Thoracic aorta (tissue), 2 donors: ENCODE data around the gene CCNI. TPM values are rescaled to one million over a fixed set of nuclear protein-coding genes. Genes with fewer than 3 reads are reported as not detected.

Source experiments
- ATAC-seq: fragments of 150-250 bp; one replicate; pipeline ENCODE4 v1.8.0; 2017; ENCODE audit warnings: low read depth; ENCODE audit not compliant: insufficient number of reproducible peaks, low FRiP score
- DNase-seq: peaks from one replicate; pipeline ENCODE4 v3.0.0-alpha.2; 2020; ENCODE audit warnings: low spot score
- H3K27ac ChIP-seq, 2 donors: fragments of 200-600 bp; sonication (generic); 1 replicate in 1 of 2; 2 replicates in 1 of 2; pipeline ENCODE4 v1.5.1; 2016; ENCODE audit warnings: mild to moderate bottlenecking in 2 of 2, moderate library complexity in 2 of 2
- H3K27me3 ChIP-seq: fragments of 200-600 bp; sonication (generic); replicated peaks from 2 replicates; pipeline ENCODE4 v1.6.0; 2016; ENCODE audit warnings: mild to moderate bottlenecking; ENCODE audit not compliant: insufficient read depth
- H3K36me3 ChIP-seq: fragments of 200-600 bp; sonication (generic); one replicate; pipeline ENCODE4 v1.5.1; 2016
- H3K4me1 ChIP-seq, 2 donors: fragments of 200-600 bp; sonication (generic); 1 replicate in 1 of 2; 2 replicates in 1 of 2; pipeline versions ENCODE4 v1.5.1 to v1.6.0; 2016; ENCODE audit warnings: low read depth in 2 of 2, mild to moderate bottlenecking in 1 of 2; ENCODE audit not compliant: control insufficient read depth in 1 of 2
- H3K4me3 ChIP-seq: fragments of 200-600 bp; sonication (generic); 2 replicates; pipeline ENCODE4 v1.5.1; 2016; ENCODE audit warnings: mild to moderate bottlenecking
- H3K9me3 ChIP-seq: fragments of 200-600 bp; sonication (generic); 2 replicates; pipeline ENCODE4 v1.5.1; 2016
- CTCF ChIP-seq: fragments of 200-600 bp; sonication (generic); IDR thresholded peaks from one replicate; pipeline ENCODE4 v1.5.1; 2019; ENCODE audit warnings: antibody characterized with exemption
- total RNA-seq, 2 donors: library from RNA; depleted of rRNA; stranded (reverse); fragments of >200 nt; gene quantifications; one replicate each; pipeline versions ENCODE4 v1.1.0 to v1.2.3, GENCODE V29; 2016

Gene CCNI
- total RNA-seq, 2 donors from 2014 or later = 244 to 322 TPM

GRCh38 chr4:77010841-77011354, 64.9 kb downstream of the CCNI start:
- Histone ChIP-seq H3K27ac (no peak overlapping the region), H3K4me1 (peaks cover 22 to 61% of the 10 kb centered on the region in 2 donors), H3K27me3 (no peaks in the 10 kb centered on the region), H3K4me3 (no peak overlapping the region), H3K36me3 (peaks cover 4% of the 10 kb centered on the region), H3K9me3 (no peaks in the 10 kb centered on the region)
- no peak for TF ChIP-seq CTCF
- DNase-seq (no peak), ATAC-seq (no peak)

- DNase-seq = no peak
- no peak overlapping the region for H3K4me3 ChIP-seq
- H3K9me3 ChIP-seq = no peaks in the 10 kb centered on the region
- peaks cover 22 to 61% of the 10 kb centered on the region in 2 donors for H3K4me1 ChIP-seq
- no peak overlapping the region for H3K27ac ChIP-seq
- no peak for ATAC-seq
- H3K27me3 ChIP-seq = no peaks in the 10 kb centered on the region
- H3K36me3 ChIP-seq = no peaks in the 10 kb centered on the region
- no peak for TF ChIP-seq CTCF
Measured at GRCh38 chr4:77009511-77010115, 66.2 kb downstream of the CCNI start.

GRCh38 chr4:77007358-77008230, 68.2 kb downstream of the CCNI start:
- DNase-seq (no peak), ATAC-seq (peak; percentile 74)
- no peak for TF ChIP-seq CTCF
- H3K36me3 ChIP-seq = no peaks in the 10 kb centered on the region
- no peak overlapping the region for H3K4me3 ChIP-seq
- H3K9me3 ChIP-seq = no peaks in the 10 kb centered on the region
- H3K4me1 ChIP-seq = peaks cover 29 to 64% of the 10 kb centered on the region in 2 donors
- no peaks in the 10 kb centered on the region for H3K27me3 ChIP-seq
- H3K27ac ChIP-seq = peak overlapping the region; percentile 20 to 53

DNA sequence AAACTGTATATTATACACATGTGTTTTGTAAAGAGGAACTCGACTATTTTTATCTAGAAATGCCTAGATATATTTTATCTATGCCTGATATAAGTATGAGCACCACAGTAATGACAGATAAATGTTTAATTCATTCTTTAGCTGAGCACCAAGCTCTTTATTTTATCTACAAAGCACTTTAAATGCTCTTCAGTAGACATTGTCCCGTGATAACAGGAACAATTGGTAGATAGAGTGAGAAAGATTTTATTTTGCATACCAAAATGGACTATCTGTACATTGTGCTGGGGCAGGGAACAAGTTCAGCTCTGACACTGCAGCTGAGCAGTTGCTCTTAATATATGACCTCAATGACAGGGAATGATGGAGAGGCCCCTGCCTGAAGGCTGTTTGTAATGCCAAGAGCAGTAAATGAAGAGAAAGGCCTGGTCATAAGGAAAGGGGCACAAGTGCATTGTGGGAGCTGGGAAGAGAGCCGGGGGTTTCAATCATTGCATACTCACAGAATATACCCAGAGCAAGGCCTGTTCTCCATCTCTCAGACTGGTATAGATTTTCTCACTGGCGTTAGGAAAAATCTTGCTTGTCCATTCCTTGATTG, 68.9 kb downstream of the CCNI start:
- Histone ChIP-seq H3K9me3 (no peaks in the 10 kb centered on the region), H3K27ac (peak overlapping the region in 1 of 2 donors; percentile 0), H3K4me1 (peaks cover 32 to 64% of the 10 kb centered on the region in 2 donors), H3K4me3 (no peak overlapping the region), H3K27me3 (no peaks in the 10 kb centered on the region), H3K36me3 (no peaks in the 10 kb centered on the region)
- ATAC-seq (no peak), DNase-seq (no peak)
- TF ChIP-seq CTCF = no peak

DNA sequence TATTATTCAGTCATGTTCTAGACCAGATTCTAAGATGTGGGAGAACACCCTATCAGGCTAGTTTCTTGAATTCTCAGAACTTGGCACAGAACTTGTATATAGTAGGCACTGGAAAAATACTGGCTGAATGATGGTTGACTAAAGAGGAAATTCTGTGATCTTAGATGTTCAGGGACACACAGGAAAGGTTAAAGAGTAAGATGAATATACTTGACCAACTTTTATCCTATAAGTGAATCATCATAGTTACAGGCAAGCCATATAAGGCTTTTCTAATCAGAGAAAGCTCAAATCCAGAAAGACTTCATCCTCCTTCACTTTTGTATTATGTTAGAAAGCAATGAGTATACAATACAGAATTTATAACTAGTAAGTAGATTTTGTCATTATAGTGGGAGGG, 72.4 kb downstream of the CCNI start:
- peak overlapping the region in 1 of 2 donors; percentile 42 for H3K27ac ChIP-seq
- no peak for ATAC-seq

More for the DNA sequence above, 72.4 kb downstream of the CCNI start:
- no peak for TF ChIP-seq CTCF
- H3K9me3 ChIP-seq = no peaks in the 10 kb centered on the region
- no peaks in the 10 kb centered on the region for H3K27me3 ChIP-seq
- no peak for DNase-seq
- no peak overlapping the region for H3K4me3 ChIP-seq
- peaks cover 33 to 46% of the 10 kb centered on the region in 2 donors for H3K4me1 ChIP-seq
- H3K36me3 ChIP-seq = peaks cover 3% of the 10 kb centered on the region
